ENCODE measurements around the gene HTR1B. TPM values are rescaled to one million over a fixed set of nuclear protein-coding genes. Genes with fewer than 3 reads are reported as not detected.

Gene HTR1B
- total RNA-seq, 1 donor from 2014 or later, result 1.2 TPM

DNA sequence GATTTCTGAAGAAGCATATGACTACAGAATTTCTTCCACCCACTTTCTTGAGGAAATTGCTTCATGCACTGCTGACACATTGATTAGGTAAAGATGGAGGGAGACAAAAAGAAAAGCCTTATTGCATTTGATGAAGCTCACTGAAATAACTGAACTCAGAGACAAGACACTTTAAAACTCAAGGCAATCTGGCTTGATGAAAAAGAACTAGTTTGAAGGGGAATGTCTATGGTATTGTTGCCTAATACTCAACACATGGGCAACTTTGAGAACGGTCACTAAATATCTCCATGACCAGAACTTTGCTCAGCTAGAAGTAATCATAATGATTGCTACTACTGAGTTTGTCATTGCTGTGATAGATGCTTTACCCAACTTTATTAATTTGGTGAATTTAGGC is 38.1 kb downstream of the HTR1B start:
- Mint-ChIP-seq H3K4me1 (ENCODE audit: low read depth, unreplicated experiment) (no peaks in the 10 kb centered on the region), H3K4me3 (ENCODE audit: unreplicated experiment) (no peak overlapping the region), H3K9me3 (ENCODE audit: unreplicated experiment) (no peaks in the 10 kb centered on the region), H3K27ac (ENCODE audit: unreplicated experiment) (no peak overlapping the region), H3K36me3 (ENCODE audit: low read depth, unreplicated experiment) (no peaks in the 10 kb centered on the region), H3K27me3 (ENCODE audit: low read depth, unreplicated experiment) (no peaks in the 10 kb centered on the region)
- TF ChIP-seq CTCF (IDR thresholded peaks at IDR 0.05; ENCODE audit: insufficient read depth, low read depth, low read length) (no peak), EZH2 (IDR thresholded peaks at IDR 0.05; ENCODE audit: insufficient read depth, low read length) (no peak)
- H3K4me2 ChIP-seq (ENCODE audit: low read length), result no peak overlapping the region
- H3K27me3 ChIP-seq (ENCODE audit: insufficient read depth, low read length), result no peaks in the 10 kb centered on the region
- no peaks in the 10 kb centered on the region for H3K9me3 ChIP-seq (ENCODE audit: insufficient read depth, low read depth, low read length)
- no peaks in the 10 kb centered on the region for H4K20me1 ChIP-seq (ENCODE audit: insufficient read depth, low read length)
- no peak for DNase-seq (ENCODE audit: low read depth)
- no peak for FAIRE-seq
- H3K36me3 ChIP-seq (ENCODE audit: insufficient read depth, low read length), result no peaks in the 10 kb centered on the region
- no peak overlapping the region for H3K4me3 ChIP-seq (ENCODE audit: insufficient read depth, low read depth, low read length)
- H3K27ac ChIP-seq (ENCODE audit: low read depth, low read length), result no peak overlapping the region
- H2AFZ ChIP-seq (ENCODE audit: low read depth, low read length), result no peak overlapping the region
- H3K9ac ChIP-seq (ENCODE audit: low read length), result no peak overlapping the region
- no peaks in the 10 kb centered on the region for H3K79me2 ChIP-seq (ENCODE audit: insufficient read depth, low read length)
- no peaks in the 10 kb centered on the region for H3K4me1 ChIP-seq (ENCODE audit: insufficient read depth, low read length)

GRCh38 chr6:77424761-77425160 is 38.5 kb downstream of the HTR1B start:
- no peak for DNase-seq (ENCODE audit: low read depth)
- Mint-ChIP-seq H3K4me1 (ENCODE audit: low read depth, unreplicated experiment) (no peaks in the 10 kb centered on the region), H3K27me3 (ENCODE audit: low read depth, unreplicated experiment) (no peaks in the 10 kb centered on the region), H3K9me3 (ENCODE audit: unreplicated experiment) (no peaks in the 10 kb centered on the region), H3K36me3 (ENCODE audit: low read depth, unreplicated experiment) (no peaks in the 10 kb centered on the region), H3K4me3 (ENCODE audit: unreplicated experiment) (no peak overlapping the region), H3K27ac (ENCODE audit: unreplicated experiment) (no peak overlapping the region)
- no peak for FAIRE-seq
- Histone ChIP-seq H4K20me1 (ENCODE audit: insufficient read depth, low read length) (no peaks in the 10 kb centered on the region), H2AFZ (ENCODE audit: low read depth, low read length) (no peak overlapping the region), H3K9me3 (ENCODE audit: insufficient read depth, low read depth, low read length) (no peaks in the 10 kb centered on the region), H3K27me3 (ENCODE audit: insufficient read depth, low read length) (no peaks in the 10 kb centered on the region), H3K9ac (ENCODE audit: low read length) (no peak overlapping the region), H3K36me3 (ENCODE audit: insufficient read depth, low read length) (no peaks in the 10 kb centered on the region), H3K4me3 (ENCODE audit: insufficient read depth, low read depth, low read length) (no peak overlapping the region), H3K4me1 (ENCODE audit: insufficient read depth, low read length) (no peaks in the 10 kb centered on the region), H3K79me2 (ENCODE audit: insufficient read depth, low read length) (no peaks in the 10 kb centered on the region), H3K4me2 (ENCODE audit: low read length) (no peak overlapping the region), H3K27ac (ENCODE audit: low read depth, low read length) (no peak overlapping the region)
- no peak for TF ChIP-seq EZH2 (IDR thresholded peaks at IDR 0.05; ENCODE audit: insufficient read depth, low read length)
- TF ChIP-seq CTCF (IDR thresholded peaks at IDR 0.05; ENCODE audit: insufficient read depth, low read depth, low read length), result no peak

GRCh38 chr6:77416839-77417238 is 46.5 kb downstream of the HTR1B start:
- Histone ChIP-seq H3K79me2 (ENCODE audit: insufficient read depth, low read length) (no peaks in the 10 kb centered on the region), H4K20me1 (ENCODE audit: insufficient read depth, low read length) (no peaks in the 10 kb centered on the region), H3K27ac (ENCODE audit: low read depth, low read length) (no peak overlapping the region), H3K36me3 (ENCODE audit: insufficient read depth, low read length) (no peaks in the 10 kb centered on the region), H3K4me1 (ENCODE audit: insufficient read depth, low read length) (no peaks in the 10 kb centered on the region), H3K27me3 (ENCODE audit: insufficient read depth, low read length) (no peaks in the 10 kb centered on the region), H3K9ac (ENCODE audit: low read length) (no peak overlapping the region), H2AFZ (ENCODE audit: low read depth, low read length) (no peak overlapping the region), H3K4me2 (ENCODE audit: low read length) (no peak overlapping the region), H3K4me3 (ENCODE audit: insufficient read depth, low read depth, low read length) (no peak overlapping the region), H3K9me3 (ENCODE audit: insufficient read depth, low read depth, low read length) (no peaks in the 10 kb centered on the region)
- Mint-ChIP-seq H3K27me3 (ENCODE audit: low read depth, unreplicated experiment) (no peaks in the 10 kb centered on the region), H3K4me3 (ENCODE audit: unreplicated experiment) (no peak overlapping the region), H3K27ac (ENCODE audit: unreplicated experiment) (no peak overlapping the region), H3K9me3 (ENCODE audit: unreplicated experiment) (no peaks in the 10 kb centered on the region), H3K4me1 (ENCODE audit: low read depth, unreplicated experiment) (no peaks in the 10 kb centered on the region), H3K36me3 (ENCODE audit: low read depth, unreplicated experiment) (no peaks in the 10 kb centered on the region)
- DNase-seq (ENCODE audit: low read depth) (no peak), FAIRE-seq (no peak)
- TF ChIP-seq EZH2 (IDR thresholded peaks at IDR 0.05; ENCODE audit: insufficient read depth, low read length) (no peak), CTCF (IDR thresholded peaks at IDR 0.05; ENCODE audit: insufficient read depth, low read depth, low read length) (no peak)
